Suppressor macrophage treated with lipopolysaccharide for 4 hours (primary cell): ENCODE data around the gene ZIC4.

Experiments used
- DNase-seq: peaks from one replicate; pipeline ENCODE4 v3.0.0-alpha.2; 2020

ZIC4 gene

DNA sequence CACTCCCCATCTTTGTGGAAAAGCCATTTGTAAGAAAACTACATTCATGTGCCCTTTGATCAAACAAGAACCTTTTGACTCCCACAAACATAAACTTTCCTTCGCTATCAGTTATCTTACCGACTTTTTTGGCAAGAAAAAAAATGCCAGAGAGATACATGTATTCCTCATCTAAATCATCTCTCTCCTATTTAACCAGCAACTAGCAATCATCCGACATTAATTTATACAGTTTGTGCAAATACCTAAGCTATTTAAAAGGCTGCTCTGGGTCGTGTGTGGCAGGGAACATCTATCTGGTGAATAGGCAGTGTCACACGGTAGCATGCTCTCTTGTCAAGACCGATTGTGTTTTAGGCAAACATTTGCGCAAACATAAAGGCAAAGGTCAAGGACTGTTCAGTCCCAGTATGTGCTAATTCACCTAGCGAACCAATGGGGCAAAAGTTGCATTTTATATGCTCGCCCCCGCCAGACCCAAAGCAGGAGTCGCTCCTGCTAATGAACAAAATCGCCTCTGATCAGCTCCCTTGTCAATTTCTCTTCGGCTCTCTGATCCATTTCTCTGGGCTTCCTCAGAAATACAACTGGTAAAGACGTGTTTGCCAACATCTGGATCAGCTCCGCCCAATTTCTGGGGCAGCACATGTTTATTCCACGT, 37.7 kb downstream of the ZIC4 start:
- DNase-seq: no peak

DNA sequence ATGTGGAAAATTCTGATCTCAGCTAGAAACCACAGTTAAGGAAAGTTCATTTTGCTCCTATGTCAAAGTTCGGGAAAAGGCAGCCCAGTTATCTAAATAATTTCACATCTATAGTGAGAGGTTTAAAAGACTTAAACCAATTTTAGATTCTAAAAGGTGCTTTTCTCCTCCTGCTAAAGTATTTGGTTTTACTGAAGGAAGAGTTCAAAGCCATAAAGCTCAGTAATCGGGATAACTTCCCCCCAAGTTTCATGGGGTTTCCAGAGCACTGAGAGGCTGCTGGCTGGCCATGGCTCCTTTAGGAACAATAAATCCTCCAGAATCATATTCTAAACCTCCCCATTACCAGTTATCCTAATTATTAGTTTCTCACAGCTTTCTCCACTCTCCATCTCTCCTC, 38.2 kb downstream of the ZIC4 start:
- DNase-seq: no peak

DNA sequence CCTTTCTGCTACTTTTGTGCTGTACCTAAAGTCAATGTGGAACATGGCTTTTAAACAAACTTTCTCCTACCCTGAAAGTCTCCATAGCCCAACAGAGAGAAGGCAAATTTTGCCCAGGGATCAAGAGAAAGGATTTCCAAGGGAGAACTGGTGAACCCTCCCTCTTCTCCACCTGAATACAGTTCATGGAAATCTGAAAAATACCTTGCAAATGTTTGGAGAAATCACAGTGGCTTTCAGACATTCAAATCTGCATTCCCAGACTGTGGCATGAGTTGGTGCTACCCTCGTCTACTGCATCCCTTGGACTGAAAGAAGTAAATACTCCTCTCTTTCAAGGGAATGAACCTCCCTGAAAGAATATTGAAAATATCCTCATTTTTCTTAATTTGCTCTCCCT, 38.7 kb downstream of the ZIC4 start:
- DNase-seq: no peak

GRCh38 chr3:147365196-147366115, 40.9 kb downstream of the ZIC4 start:
- DNase-seq: no peak

DNA sequence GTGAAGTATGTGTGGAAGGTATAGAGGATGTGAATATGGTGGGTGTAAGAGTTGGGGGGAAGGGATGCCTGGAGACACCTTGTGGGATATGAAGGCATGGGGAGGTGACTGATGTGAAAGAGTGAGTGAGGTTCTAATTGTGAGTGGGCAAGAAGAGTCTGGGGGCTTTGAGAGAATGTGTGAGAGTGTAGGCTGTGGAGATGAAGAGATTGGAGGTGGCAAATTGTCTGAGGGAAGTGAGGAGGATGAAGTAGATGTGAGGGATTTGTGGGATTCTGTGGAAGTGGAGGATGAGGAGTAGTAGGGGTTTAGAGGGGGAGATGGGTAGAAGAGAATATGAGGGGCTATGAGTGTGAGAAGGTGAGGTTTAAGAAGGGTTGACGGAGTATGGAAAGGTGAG, 41.6 kb downstream of the ZIC4 start:
- DNase-seq: no peak

DNA sequence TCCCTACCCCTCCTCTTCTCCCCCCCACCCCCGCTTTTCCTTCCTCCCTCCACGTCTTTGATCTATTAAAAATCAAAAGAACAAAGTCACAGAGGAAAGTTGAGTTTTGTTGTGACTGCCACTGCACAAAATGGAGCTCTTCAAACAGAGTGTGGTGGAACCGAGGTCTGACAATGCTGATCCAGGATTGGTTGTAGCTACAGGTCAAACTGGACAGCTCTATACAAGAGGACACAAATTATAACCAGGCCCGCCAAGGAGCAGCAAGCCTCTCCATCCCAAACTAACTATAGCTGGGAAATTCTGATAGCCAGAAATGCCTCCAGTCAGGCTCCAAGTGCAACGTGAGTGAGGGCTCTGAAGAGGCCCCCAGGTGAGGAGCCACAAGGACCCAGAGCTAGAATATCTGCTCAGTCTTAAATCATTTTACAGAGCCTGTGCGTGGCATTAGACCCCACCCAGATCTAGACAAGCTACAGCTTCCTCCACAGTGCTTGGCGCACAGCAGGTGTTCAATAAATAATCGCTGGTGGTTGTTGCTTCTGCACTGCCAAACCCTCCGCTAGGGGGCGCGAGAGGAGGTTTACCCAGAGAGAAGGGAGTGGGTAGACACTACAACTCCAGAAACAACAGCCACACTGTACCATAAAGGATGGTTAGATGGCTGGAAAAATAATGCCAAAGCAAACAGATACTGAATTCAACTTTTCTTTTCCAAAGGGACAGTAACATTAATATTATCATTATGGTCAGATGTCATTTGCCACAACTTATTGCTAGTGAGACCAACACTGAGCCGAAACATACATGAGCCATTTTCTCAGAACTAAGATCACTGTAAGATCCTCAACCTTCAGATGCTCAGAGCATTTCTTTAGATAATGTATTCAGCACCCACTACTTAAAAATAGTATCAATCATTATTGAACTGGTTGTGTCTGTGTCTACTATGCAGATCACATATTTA, 44.6 kb downstream of the ZIC4 start:
- peak; percentile 57 for DNase-seq

DNA sequence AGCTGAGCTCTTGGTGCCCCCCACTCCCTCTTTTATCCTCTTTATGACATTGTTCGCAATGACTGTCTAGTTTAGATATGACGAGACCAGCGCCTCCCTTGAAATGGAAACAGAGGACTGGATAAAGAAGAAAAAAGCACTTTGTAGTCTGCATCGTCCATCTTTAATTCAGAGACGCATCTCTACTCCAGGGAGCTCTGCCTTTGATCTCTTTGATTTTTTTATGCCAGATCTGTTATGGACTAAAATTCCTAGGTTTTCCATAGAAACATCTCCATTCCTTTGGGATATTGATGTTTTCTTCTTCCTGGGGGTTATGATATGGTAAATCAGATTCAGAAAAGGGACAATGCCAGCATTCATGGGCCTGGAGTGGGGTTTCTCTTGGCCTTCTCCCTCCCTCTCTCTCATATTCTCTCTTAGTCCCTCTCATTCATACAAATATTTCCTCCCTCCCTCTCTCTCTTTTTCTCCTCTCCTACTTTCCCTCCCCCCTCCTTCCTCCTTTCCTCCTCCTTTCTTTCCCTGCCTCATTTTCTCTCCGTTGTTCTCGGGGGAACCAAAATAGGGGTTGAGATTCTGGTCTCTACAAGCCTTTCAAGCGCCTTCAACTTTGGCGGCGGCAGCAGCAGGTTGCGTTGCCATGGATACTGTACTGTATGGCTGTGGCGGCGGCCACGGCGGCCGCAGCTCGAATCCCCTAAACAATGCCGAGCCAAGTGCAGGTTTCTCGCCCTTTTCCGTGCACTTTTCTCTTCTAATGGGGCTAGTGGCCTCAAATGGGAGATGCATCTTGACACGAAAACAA, 45.5 kb downstream of the ZIC4 start:
- DNase-seq: no peak

DNA sequence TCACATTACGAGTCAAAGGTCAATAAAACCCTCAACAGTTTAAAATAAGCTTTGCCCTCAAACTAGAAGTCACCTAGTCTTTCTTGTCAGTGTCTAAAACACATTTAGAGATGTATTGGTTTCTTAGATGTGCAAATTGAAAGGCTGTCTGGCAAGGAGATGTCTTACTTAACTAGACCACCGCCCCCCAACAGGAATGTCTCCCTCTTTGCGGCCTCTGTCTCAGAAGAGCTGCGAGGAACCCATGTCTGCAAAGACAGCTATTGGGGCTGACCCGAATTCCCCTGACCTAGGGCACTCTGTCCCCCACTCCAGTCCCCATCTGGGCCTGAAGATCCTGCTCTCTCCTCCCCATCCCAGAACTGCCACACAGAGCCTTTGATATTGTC, 46.3 kb downstream of the ZIC4 start:
- no peak for DNase-seq

DNA sequence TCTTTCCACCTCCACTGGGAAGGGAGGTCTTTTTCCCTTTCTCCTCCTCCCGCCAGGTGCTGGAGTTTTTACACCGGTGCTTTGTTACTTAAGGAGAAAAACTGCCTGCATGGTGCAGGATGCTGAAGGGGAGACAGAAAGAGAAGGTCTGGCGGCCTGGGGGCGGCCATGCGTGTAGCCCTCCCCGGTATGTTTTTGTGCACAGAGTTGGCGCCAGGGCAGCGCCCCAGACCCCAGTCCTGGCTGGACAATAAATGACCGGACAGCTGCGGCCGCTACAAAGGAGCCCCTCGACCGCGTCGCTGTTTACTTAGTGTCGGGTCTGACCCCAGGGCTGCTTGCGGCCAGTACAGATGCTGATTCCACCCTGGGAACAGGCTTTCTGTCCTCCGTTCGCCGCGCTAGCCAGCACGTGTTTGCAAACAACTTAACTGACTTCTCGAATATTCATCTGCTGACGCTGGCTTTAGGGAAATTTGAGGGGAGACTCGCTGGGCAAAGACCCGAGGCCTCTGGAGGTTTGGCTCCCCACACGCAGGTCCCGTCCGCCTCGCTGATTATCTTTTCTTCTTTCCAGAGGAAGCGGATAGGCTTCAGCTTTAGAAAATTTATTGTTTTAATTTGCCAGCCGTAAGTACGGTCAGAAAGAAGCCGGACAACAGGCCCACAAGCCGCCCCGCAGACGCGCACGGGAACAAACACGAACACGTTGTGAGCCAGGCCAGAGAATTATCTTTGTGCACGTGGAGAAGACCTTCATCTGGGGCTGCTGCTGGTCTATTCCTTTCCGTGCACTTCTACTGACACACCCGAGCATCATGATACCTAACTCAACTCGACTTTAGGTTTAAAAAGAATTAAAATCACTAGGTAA, 46.9 kb downstream of the ZIC4 start:
- DNase-seq: no peak

GRCh38 chr3:147358144-147358992, 48.0 kb downstream of the ZIC4 start:
- DNase-seq: no peak

GRCh38 chr3:147356909-147357900, 49.1 kb downstream of the ZIC4 start:
- DNase-seq: no peak

- DNase-seq: no peak
These were observed 50.0 kb downstream of the ZIC4 start for GRCh38 chr3:147356145-147356908.

DNA sequence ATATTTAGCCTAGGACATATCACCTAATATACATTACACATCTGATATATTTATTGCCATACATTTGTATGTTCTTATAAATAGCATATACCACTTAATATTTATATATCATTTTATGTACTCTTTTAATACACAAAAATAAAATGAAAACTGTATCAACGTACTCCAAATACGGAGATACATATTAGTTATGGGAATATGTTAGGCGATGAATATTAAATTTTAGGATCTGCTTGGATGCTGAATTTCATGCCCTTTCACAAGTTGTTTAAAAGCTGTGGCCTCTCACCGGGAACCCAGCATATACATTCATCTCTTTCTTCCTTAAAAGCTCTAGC, 50.6 kb downstream of the ZIC4 start:
- DNase-seq: no peak

GRCh38 chr3:147355084-147355752, 51.1 kb downstream of the ZIC4 start:
- DNase-seq: no peak

DNA sequence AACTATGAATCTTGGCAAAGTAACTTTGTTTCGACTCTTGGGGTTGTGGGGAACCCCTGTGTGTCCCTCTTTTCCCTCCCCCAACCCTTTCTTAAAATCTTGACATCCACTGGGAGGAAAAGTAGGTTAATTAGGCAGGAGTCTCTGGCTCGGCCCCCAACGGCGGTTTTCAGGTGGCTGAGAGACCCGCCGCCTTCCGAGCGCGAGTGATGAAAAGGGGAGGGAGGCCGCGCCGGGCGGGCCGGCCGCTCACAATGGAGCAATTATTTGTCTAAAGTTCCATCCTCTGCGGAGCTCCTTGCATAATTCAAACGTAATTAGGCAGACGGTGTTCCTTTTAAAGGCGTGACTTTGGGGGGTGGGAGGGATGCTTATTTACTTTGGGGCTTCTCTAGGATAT, 51.7 kb downstream of the ZIC4 start:
- DNase-seq: no peak

GRCh38 chr3:147351301-147351700, 55.0 kb downstream of the ZIC4 start:
- no peak for DNase-seq

GRCh38 chr3:147348976-147349375, 57.4 kb downstream of the ZIC4 start:
- no peak for DNase-seq

DNA sequence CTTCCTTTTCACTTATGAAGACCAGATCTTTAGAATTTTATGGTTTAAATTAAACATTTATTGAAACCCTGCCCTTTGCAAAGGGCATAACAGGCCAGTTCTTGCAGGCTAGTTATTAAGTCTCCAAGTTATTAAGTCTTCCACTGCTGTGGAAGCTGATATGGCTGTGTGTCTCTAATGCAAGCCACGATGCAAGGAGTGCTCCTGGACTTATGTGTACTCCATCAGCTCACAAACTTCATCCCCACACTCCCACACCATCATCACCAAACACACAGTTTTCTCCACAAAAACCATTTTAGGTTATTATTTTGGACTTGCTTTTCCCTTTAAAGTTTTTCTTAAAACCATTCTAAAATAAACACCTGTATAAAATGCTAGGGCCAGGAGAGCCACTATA, 62.4 kb downstream of the ZIC4 start:
- DNase-seq: no peak
